Tibial artery (tissue), 4 donors: ENCODE measurements around the gene ARFGEF2.

ENCODE experiments used
- DNase-seq, 2 donors: peaks; one replicate each; pipeline ENCODE4 v3.0.0-alpha.2; 2019
- H3K27ac ChIP-seq, 2 donors: fragments of 200-600 bp; sonication (generic) in 1 of 2; 1 replicate in 1 of 2; 2 replicates in 1 of 2; pipeline ENCODE4 v1.5.1; 2018 to 2019; ENCODE audit warnings: mild to moderate bottlenecking in 1 of 2
- H3K27me3 ChIP-seq, 2 donors: fragments of 200-600 bp; sonication (generic) in 1 of 2; one replicate each; pipeline versions ENCODE4 v1.5.1 to v1.6.0; 2016 to 2019
- H3K36me3 ChIP-seq, 3 donors: fragments of 200-600 bp; sonication (generic) in 2 of 3; one replicate each; pipeline ENCODE4 v1.5.1; 2016 to 2019; ENCODE audit warnings: mild to moderate bottlenecking in 2 of 3
- H3K4me1 ChIP-seq, 4 donors: fragments of 200-600 bp; sonication (generic) in 2 of 4; 1 replicate in 3 of 4; 2 replicates in 1 of 4; pipeline ENCODE4 v1.5.1; 2016 to 2019
- H3K4me3 ChIP-seq, 2 donors: fragments of 200-600 bp; sonication (generic) in 1 of 2; 1 replicate in 1 of 2; 2 replicates in 1 of 2; pipeline ENCODE4 v1.5.1; 2018 to 2019; ENCODE audit warnings: mild to moderate bottlenecking in 2 of 2
- H3K9me3 ChIP-seq, 3 donors: fragments of 200-600 bp; sonication (generic) in 1 of 3; one replicate each; pipeline ENCODE4 v1.5.1; 2016 to 2019
- CTCF ChIP-seq, 2 experiments: fragments of 200-600 bp in 1 of 2; fragments of 450-650 bp in 1 of 2; IDR thresholded peaks; one replicate each; pipeline ENCODE4 v1.5.1; 2017 to 2019; ENCODE audit warnings: antibody characterized with exemption in 2 of 2, mild to moderate bottlenecking in 1 of 2, moderate library complexity in 1 of 2
- intact Hi-C: fragments of 100-400 bp; cut with DNase I; formaldehyde crosslinking; loops from one replicate; pipeline ENCODE4 v1.15.0; 2023; ENCODE audit warnings: low total_unique reads

ARFGEF2 gene

GRCh38 chr20:49028684-49029083, 107.2 kb downstream of the ARFGEF2 start:
- intact Hi-C loops = no loop called here
- Histone ChIP-seq H3K27ac (no peak overlapping the region), H3K27me3 (no peaks in the 10 kb centered on the region), H3K4me3 (no peak overlapping the region), H3K4me1 (no peaks in the 10 kb centered on the region), H3K9me3 (no peaks in the 10 kb centered on the region), H3K36me3 (peaks cover 83 to 98% (median 84%) of the 10 kb centered on the region in 3 donors)
- no peak for DNase-seq
- TF ChIP-seq CTCF (IDR thresholded peaks at IDR 0.05) = no peak

- no peak for DNase-seq
- Histone ChIP-seq H3K4me1 (no peaks in the 10 kb centered on the region), H3K4me3 (no peak overlapping the region), H3K36me3 (peaks cover 83 to 98% (median 84%) of the 10 kb centered on the region in 3 donors), H3K27ac (no peak overlapping the region), H3K27me3 (no peaks in the 10 kb centered on the region), H3K9me3 (no peaks in the 10 kb centered on the region)
- intact Hi-C loops = no loop called here
- TF ChIP-seq CTCF (IDR thresholded peaks at IDR 0.05) = no peak
Observed at GRCh38 chr20:49029203-49029602, 107.7 kb downstream of the ARFGEF2 start.

GRCh38 chr20:49030954-49031619, 109.6 kb downstream of the ARFGEF2 start:
- H3K9me3 ChIP-seq = no peaks in the 10 kb centered on the region
- H3K27ac ChIP-seq = no peak overlapping the region
- peaks cover 69 to 94% (median 78%) of the 10 kb centered on the region in 3 donors for H3K36me3 ChIP-seq
- no peaks in the 10 kb centered on the region for H3K4me1 ChIP-seq
- no peaks in the 10 kb centered on the region for H3K27me3 ChIP-seq
- no peak overlapping the region for H3K4me3 ChIP-seq
- no peak for TF ChIP-seq CTCF (IDR thresholded peaks at IDR 0.05)
- peak in 1 of 2 donors; percentile 53 for DNase-seq
- intact Hi-C loops = no loop called here

- intact Hi-C loops = no loop called here
- H3K27me3 ChIP-seq = no peaks in the 10 kb centered on the region
- DNase-seq = no peak
- no peaks in the 10 kb centered on the region for H3K9me3 ChIP-seq
- H3K27ac ChIP-seq = no peak overlapping the region
- H3K4me3 ChIP-seq = no peak overlapping the region
- peaks cover 56 to 80% (median 70%) of the 10 kb centered on the region in 3 donors for H3K36me3 ChIP-seq
- TF ChIP-seq CTCF (IDR thresholded peaks at IDR 0.05) = no peak
- H3K4me1 ChIP-seq = no peaks in the 10 kb centered on the region
Observed at GRCh38 chr20:49032455-49032854, 110.9 kb downstream of the ARFGEF2 start.

GRCh38 chr20:49034070-49034732, 112.7 kb downstream of the ARFGEF2 start:
- intact Hi-C loops = no loop called here
- TF ChIP-seq CTCF (IDR thresholded peaks at IDR 0.05) = no peak
- H3K27ac ChIP-seq = no peak overlapping the region
- no peaks in the 10 kb centered on the region for H3K27me3 ChIP-seq
- DNase-seq = no peak
- no peaks in the 10 kb centered on the region for H3K4me1 ChIP-seq
- H3K9me3 ChIP-seq = no peaks in the 10 kb centered on the region
- H3K4me3 ChIP-seq = no peak overlapping the region
- H3K36me3 ChIP-seq = peaks cover 40 to 63% (median 52%) of the 10 kb centered on the region in 3 donors
